Measurements from ENCODE around the gene PAFAH1B1.
"Not testable (repeated sequence)": the region's sequence is repeated elsewhere in the genome, so short reads cannot be mapped to it uniquely, and the experiment has no call there.

Gene PAFAH1B1

DNA sequence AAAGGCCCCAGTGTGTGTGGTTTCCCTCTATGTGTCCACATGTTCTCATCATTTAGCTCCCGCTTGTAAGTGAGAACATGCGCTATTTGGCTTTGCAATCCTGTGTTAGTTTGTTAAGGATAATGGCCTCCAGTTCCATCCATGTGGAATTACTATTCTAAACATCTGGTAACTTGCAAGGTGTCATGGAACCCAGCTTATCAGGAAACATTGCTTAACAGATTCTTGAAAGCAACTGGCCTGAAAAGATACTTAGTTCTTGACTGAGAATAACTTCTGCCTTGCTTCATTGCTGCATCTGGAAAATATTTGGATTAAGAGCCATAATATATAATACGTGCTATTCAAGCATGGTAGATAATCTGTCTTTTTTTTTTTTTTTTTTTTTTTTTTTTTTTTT, 27.8 kb downstream of the PAFAH1B1 start:
- no peak overlapping the region for H3K4me3 ChIP-seq (ENCODE audit: low read depth, low read length)
- TF ChIP-seq, protein P1, sequence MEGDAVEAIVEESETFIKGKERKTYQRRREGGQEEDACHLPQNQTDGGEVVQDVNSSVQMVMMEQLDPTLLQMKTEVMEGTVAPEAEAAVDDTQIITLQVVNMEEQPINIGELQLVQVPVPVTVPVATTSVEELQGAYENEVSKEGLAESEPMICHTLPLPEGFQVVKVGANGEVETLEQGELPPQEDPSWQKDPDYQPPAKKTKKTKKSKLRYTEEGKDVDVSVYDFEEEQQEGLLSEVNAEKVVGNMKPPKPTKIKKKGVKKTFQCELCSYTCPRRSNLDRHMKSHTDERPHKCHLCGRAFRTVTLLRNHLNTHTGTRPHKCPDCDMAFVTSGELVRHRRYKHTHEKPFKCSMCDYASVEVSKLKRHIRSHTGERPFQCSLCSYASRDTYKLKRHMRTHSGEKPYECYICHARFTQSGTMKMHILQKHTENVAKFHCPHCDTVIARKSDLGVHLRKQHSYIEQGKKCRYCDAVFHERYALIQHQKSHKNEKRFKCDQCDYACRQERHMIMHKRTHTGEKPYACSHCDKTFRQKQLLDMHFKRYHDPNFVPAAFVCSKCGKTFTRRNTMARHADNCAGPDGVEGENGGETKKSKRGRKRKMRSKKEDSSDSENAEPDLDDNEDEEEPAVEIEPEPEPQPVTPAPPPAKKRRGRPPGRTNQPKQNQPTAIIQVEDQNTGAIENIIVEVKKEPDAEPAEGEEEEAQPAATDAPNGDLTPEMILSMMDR (IDR thresholded peaks at IDR 0.05; ENCODE audit: low read depth, low read length) = no peak
- DNase-seq (ENCODE audit: low read depth, low spot score) = no peak
- in situ Hi-C loops (cut with HindIII; ENCODE audit: low sequenced_read_pairs) = no loop called here

DNA sequence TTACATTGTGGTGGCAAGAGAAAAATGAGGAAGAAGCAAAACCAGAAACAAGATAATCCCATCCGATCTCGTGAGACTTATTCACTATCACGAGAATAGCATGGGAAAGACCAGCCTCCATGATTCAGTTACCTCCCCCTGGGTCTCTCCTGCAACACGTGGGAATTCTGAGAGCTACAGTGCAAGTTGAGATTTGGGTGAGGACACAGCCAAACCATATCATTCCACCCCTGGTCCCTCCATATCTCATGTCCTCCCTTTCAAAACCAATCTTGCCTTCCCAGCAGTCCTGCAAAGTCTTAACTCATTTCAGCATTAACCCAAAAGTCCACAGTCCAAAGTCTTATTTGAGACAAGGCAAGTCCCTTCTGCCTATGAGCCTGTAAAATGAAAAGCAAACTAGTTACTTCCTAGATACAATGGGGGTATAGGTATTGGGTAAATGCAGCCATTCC, 28.5 kb downstream of the PAFAH1B1 start:
- H3K4me3 ChIP-seq (ENCODE audit: low read depth, low read length); in situ Hi-C loops (cut with HindIII; ENCODE audit: low sequenced_read_pairs); DNase-seq (ENCODE audit: low read depth, low spot score): not testable (repeated sequence)

- DNase-seq (ENCODE audit: low read depth, low spot score); in situ Hi-C loops (cut with HindIII; ENCODE audit: low sequenced_read_pairs); H3K4me3 ChIP-seq (ENCODE audit: low read depth, low read length): not testable (repeated sequence)
Observed at GRCh38 chr17:2622721-2623301, 29.4 kb downstream of the PAFAH1B1 start.

DNA sequence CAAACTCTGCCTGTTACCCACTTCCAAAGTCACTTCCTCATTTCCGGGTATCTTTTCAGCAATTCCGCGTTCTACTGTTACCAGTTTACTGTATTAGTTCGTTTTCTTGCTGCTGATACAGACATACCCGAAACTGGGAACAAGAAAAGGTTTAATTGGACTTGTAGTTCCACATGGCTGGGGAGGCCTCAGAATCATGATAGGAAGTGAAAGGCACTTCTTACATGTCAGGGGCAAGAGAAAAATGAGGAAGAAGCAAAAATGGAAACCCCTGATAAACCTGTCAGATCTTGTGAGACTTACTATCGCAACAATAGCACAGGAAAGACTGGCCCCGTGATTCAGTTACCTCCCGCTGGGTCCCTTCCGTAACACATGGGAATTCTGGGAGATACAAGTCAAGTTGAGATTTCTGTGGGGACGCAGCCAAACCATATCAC, 30.9 kb downstream of the PAFAH1B1 start:
- no peak overlapping the region for H3K4me3 ChIP-seq (ENCODE audit: low read depth, low read length)
- DNase-seq (ENCODE audit: low read depth, low spot score) = no peak

DNA sequence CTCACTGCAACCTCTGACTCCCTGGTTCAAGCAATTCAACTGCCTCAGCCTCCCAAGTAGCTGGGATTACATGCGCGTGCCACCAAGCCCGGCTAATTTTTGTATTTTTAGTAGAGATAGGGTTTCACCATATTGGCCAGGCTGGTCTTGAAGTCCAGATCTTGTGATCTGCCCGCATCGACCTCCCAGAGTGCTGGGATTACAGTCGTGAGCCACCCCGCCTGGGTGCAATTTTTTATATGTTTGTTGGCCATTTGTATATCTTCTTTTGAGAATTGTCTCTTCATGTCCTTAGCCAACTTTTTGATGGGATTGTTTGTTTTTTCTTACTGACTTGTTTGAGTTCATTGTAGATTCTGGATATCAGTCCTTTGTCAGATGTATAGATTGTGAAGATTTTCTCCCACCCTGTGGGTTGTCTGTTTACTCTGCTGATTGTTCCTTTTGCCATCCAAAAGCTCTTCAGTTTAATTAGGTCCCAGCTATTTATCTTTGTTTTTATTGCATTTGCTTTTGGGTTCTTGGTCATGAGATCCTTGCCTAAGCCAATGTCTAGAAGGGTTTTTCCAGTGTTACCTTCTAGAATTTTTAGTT, 33.3 kb downstream of the PAFAH1B1 start:
- H3K4me3 ChIP-seq (ENCODE audit: low read depth, low read length); in situ Hi-C loops (cut with HindIII; ENCODE audit: low sequenced_read_pairs): not testable (repeated sequence)

More for the DNA sequence above, 30.9 kb downstream of the PAFAH1B1 start:
- TF ChIP-seq, protein P1 (IDR thresholded peaks at IDR 0.05; ENCODE audit: low read depth, low read length) = no peak
- in situ Hi-C loops (cut with HindIII; ENCODE audit: low sequenced_read_pairs) = no loop called here

GRCh38 chr17:2628922-2629321, 35.5 kb downstream of the PAFAH1B1 start:
- DNase-seq (ENCODE audit: low read depth, low spot score); H3K4me3 ChIP-seq (ENCODE audit: low read depth, low read length); in situ Hi-C loops (cut with HindIII; ENCODE audit: low sequenced_read_pairs): not testable (repeated sequence)

More for the DNA sequence above, 33.3 kb downstream of the PAFAH1B1 start:
- DNase-seq (ENCODE audit: low read depth, low spot score) = not testable (repeated sequence)

DNA sequence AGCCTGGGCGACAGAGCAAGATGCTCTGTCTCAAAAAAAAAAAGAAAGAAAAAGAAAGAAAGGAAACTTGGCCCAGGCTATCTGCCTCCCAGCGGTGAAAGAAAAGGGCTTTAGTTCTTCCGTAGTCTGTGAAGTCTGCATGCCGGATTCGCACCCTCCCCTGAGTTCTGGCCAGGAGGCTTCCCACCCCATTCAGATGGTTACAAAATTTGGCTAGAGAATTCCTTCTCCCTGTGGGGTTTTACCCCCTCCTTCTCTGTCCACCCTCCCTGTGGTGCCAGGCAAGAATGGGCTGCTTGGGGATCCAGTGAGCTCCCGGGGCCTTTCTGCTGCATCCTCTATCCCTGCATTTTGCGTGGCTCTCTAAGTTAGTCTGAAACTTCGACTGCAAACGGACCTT, 37.8 kb downstream of the PAFAH1B1 start:
- TF ChIP-seq, protein P1 (IDR thresholded peaks at IDR 0.05; ENCODE audit: low read depth, low read length) = no peak
- DNase-seq (ENCODE audit: low read depth, low spot score) = no peak
- in situ Hi-C loops (cut with HindIII; ENCODE audit: low sequenced_read_pairs) = no loop called here
- H3K4me3 ChIP-seq (ENCODE audit: low read depth, low read length) = no peak overlapping the region

GRCh38 chr17:2634361-2634960, 41.0 kb downstream of the PAFAH1B1 start:
- in situ Hi-C loops (cut with HindIII; ENCODE audit: low sequenced_read_pairs) = no loop called here
- DNase-seq (ENCODE audit: low read depth, low spot score) = peak; percentile 86

More at GRCh38 chr17:2634361-2634960, 41.0 kb downstream of the PAFAH1B1 start:
- TF ChIP-seq, protein P1 (IDR thresholded peaks at IDR 0.05; ENCODE audit: low read depth, low read length) = no peak
- H3K4me3 ChIP-seq (ENCODE audit: low read depth, low read length) = no peak overlapping the region

Data from astrocyte of the spinal cord (primary cell).